GM12865 (cell line): ENCODE measurements around the gene KLF13.
A peak's percentile ranks its signal among the peaks of the same experiment; 100 is the strongest.

Experiments used
- DNase-seq: peaks from one replicate; pipeline ENCODE4 v3.0.0; 2010; ENCODE audit warnings: low read depth
- H3K4me3 ChIP-seq: 2 replicates; pipeline ENCODE4 v1.5.1; 2011; ENCODE audit warnings: mild to moderate bottlenecking, low read depth, low read length, control low read depth
- CTCF ChIP-seq: IDR thresholded peaks from 2 replicates; pipeline ENCODE4 v1.5.1; 2011; ENCODE audit warnings: low read length, control low read depth, low read depth, inconsistent platforms; ENCODE audit not compliant: insufficient read depth; ENCODE audit errors: missing control alignments

KLF13 gene

GRCh38 chr15:31360843-31361763, 34.5 kb downstream of the KLF13 start:
- peak overlapping the region; percentile 22 for H3K4me3 ChIP-seq
- no peak for TF ChIP-seq CTCF
- DNase-seq = peak; percentile 86

- H3K4me3 ChIP-seq = no peak overlapping the region
- TF ChIP-seq CTCF = no peak
- no peak for DNase-seq
These were observed 35.3 kb downstream of the KLF13 start for GRCh38 chr15:31361764-31362515.

- H3K4me3 ChIP-seq = no peak overlapping the region
- no peak for DNase-seq
- TF ChIP-seq CTCF = no peak
These were observed 36.3 kb downstream of the KLF13 start for GRCh38 chr15:31362886-31363285.

- no peak for DNase-seq
- no peak overlapping the region for H3K4me3 ChIP-seq
- no peak for TF ChIP-seq CTCF
These were observed 37.8 kb downstream of the KLF13 start for GRCh38 chr15:31364301-31365031.

- DNase-seq = no peak
- H3K4me3 ChIP-seq = no peak overlapping the region
- TF ChIP-seq CTCF = no peak
These were observed 38.5 kb downstream of the KLF13 start for GRCh38 chr15:31365032-31365654.

GRCh38 chr15:31365655-31366127, 39.1 kb downstream of the KLF13 start:
- TF ChIP-seq CTCF = peak; percentile 33
- DNase-seq = peak; percentile 75
- H3K4me3 ChIP-seq = no peak overlapping the region
